ENCODE measurements around the gene MS4A18. TPM values are rescaled to one million over a fixed set of nuclear protein-coding genes. Genes with fewer than 3 reads are reported as not detected.
A peak's percentile ranks its signal among the peaks of the same experiment; 100 is the strongest.

Gene MS4A18
- total RNA-seq, 2 experiments from 2014 or later: not detected

GRCh38 chr11:60771146-60771545 lies 46.6 kb downstream of the MS4A18 start:
- H3K27me3 Mint-ChIP-seq (ENCODE audit: low read depth): peaks cover 3% of the 10 kb centered on the region
- DNase-seq (no peak), ATAC-seq (no peak)
- H3K4me3 Mint-ChIP-seq: no peak overlapping the region
- CTCF ChIA-PET: no interaction called here
- H3K9me3 Mint-ChIP-seq (ENCODE audit: insufficient read depth): no peaks in the 10 kb centered on the region
- H3K27ac Mint-ChIP-seq: no peak overlapping the region
- POLR2A ChIA-PET: interaction anchor here (1.0 kb wide), 1 partner anchor 321 kb away, joined by 3 read pairs; no protein-coding TSS in a partner anchor
- H3K36me3 Mint-ChIP-seq (ENCODE audit: low read depth): no peaks in the 10 kb centered on the region
- H3K4me1 Mint-ChIP-seq (ENCODE audit: low read depth): peaks cover 7% of the 10 kb centered on the region

GRCh38 chr11:60771879-60772525 lies 47.5 kb downstream of the MS4A18 start:
- no peak for ATAC-seq
- Mint-ChIP-seq H3K27me3 (ENCODE audit: low read depth) (peaks cover 2% of the 10 kb centered on the region), H3K27ac (no peak overlapping the region), H3K4me3 (no peak overlapping the region), H3K36me3 (ENCODE audit: low read depth) (no peaks in the 10 kb centered on the region), H3K4me1 (ENCODE audit: low read depth) (peaks cover 7% of the 10 kb centered on the region), H3K9me3 (ENCODE audit: insufficient read depth) (no peaks in the 10 kb centered on the region)
- ChIA-PET CTCF (interaction anchor here (1.6 kb wide), 1 partner anchor 116 kb away, joined by 8 read pairs; no protein-coding TSS in a partner anchor), POLR2A (interaction anchor here (1.0 kb wide), 1 partner anchor 320 kb away, joined by 3 read pairs; no protein-coding TSS in a partner anchor)
- no peak for DNase-seq

GRCh38 chr11:60772666-60773065 lies 48.1 kb downstream of the MS4A18 start:
- ATAC-seq (no peak), DNase-seq (no peak)
- Mint-ChIP-seq H3K27me3 (ENCODE audit: low read depth) (peaks cover 4% of the 10 kb centered on the region), H3K4me3 (no peak overlapping the region), H3K9me3 (ENCODE audit: insufficient read depth) (no peaks in the 10 kb centered on the region), H3K4me1 (ENCODE audit: low read depth) (peaks cover 7% of the 10 kb centered on the region), H3K27ac (no peak overlapping the region), H3K36me3 (ENCODE audit: low read depth) (no peaks in the 10 kb centered on the region)
- CTCF ChIA-PET: interaction anchor here (1.6 kb wide), 1 partner anchor 115 kb away, joined by 8 read pairs; no protein-coding TSS in a partner anchor
- POLR2A ChIA-PET: no interaction called here

GRCh38 chr11:60774726-60775125 lies 50.2 kb downstream of the MS4A18 start:
- CTCF ChIA-PET: interaction anchor here (1.0 to 5.5 kb wide), 13 partner anchors 10 to 141 kb away, joined by 3 to 49 read pairs (median 5); partner anchors contain the start of genes MS4A10 and MS4A15
- no peak for ATAC-seq

GRCh38 chr11:60775420-60775961 lies 51.0 kb downstream of the MS4A18 start:
- Mint-ChIP-seq H3K36me3 (ENCODE audit: low read depth) (no peaks in the 10 kb centered on the region), H3K27ac (no peak overlapping the region), H3K27me3 (ENCODE audit: low read depth) (peaks cover 13% of the 10 kb centered on the region), H3K9me3 (ENCODE audit: insufficient read depth) (no peaks in the 10 kb centered on the region), H3K4me1 (ENCODE audit: low read depth) (peaks cover 7% of the 10 kb centered on the region), H3K4me3 (no peak overlapping the region)
- DNase-seq: peak; percentile 90
- POLR2A ChIA-PET: interaction anchor here (0.7 kb wide), 1 partner anchor 112 kb away, joined by 3 read pairs; no protein-coding TSS in a partner anchor
- ATAC-seq: peak; percentile 92
- CTCF ChIA-PET: interaction anchor here (1.0 to 5.5 kb wide), 15 partner anchors 10 to 412 kb away, joined by 3 to 49 read pairs (median 5); partner anchors contain the start of genes MS4A10 and MS4A15

More at GRCh38 chr11:60774726-60775125, 50.2 kb downstream of the MS4A18 start:
- Mint-ChIP-seq H3K4me1 (ENCODE audit: low read depth) (peaks cover 7% of the 10 kb centered on the region), H3K27ac (no peak overlapping the region), H3K27me3 (ENCODE audit: low read depth) (peaks cover 10% of the 10 kb centered on the region), H3K4me3 (no peak overlapping the region), H3K9me3 (ENCODE audit: insufficient read depth) (no peaks in the 10 kb centered on the region), H3K36me3 (ENCODE audit: low read depth) (no peaks in the 10 kb centered on the region)
- POLR2A ChIA-PET: no interaction called here
- DNase-seq: no peak

- Mint-ChIP-seq H3K27me3 (ENCODE audit: low read depth) (peaks cover 13% of the 10 kb centered on the region), H3K4me1 (ENCODE audit: low read depth) (peaks cover 7% of the 10 kb centered on the region), H3K4me3 (no peak overlapping the region), H3K9me3 (ENCODE audit: insufficient read depth) (no peaks in the 10 kb centered on the region), H3K27ac (no peak overlapping the region), H3K36me3 (ENCODE audit: low read depth) (no peaks in the 10 kb centered on the region)
- ChIA-PET CTCF (interaction anchor here (1.1 to 5.5 kb wide), 9 partner anchors 9 to 411 kb away, joined by 3 to 49 read pairs (median 11); partner anchors contain the start of gene MS4A10), POLR2A (no interaction called here)
- DNase-seq (no peak), ATAC-seq (no peak)
Measured at GRCh38 chr11:60776167-60776566, 51.6 kb downstream of the MS4A18 start.

- ChIA-PET CTCF (interaction anchor here (1.2 to 5.5 kb wide), 4 partner anchors 12 to 110 kb away, joined by 3 to 49 read pairs (median 29); no protein-coding TSS in a partner anchor), POLR2A (interaction anchor here (0.9 kb wide), 1 partner anchor 23 kb away, joined by 3 read pairs; no protein-coding TSS in a partner anchor)
- DNase-seq (no peak), ATAC-seq (no peak)
- Mint-ChIP-seq H3K4me1 (ENCODE audit: low read depth) (peaks cover 7% of the 10 kb centered on the region), H3K27me3 (ENCODE audit: low read depth) (peaks cover 13% of the 10 kb centered on the region), H3K9me3 (ENCODE audit: insufficient read depth) (no peaks in the 10 kb centered on the region), H3K36me3 (ENCODE audit: low read depth) (no peaks in the 10 kb centered on the region), H3K27ac (no peak overlapping the region), H3K4me3 (no peak overlapping the region)
Measured at GRCh38 chr11:60777106-60777505, 52.6 kb downstream of the MS4A18 start.

- H3K4me1 Mint-ChIP-seq (ENCODE audit: low read depth): peaks cover 7% of the 10 kb centered on the region
- H3K36me3 Mint-ChIP-seq (ENCODE audit: low read depth): no peaks in the 10 kb centered on the region
- DNase-seq: no peak
- H3K27me3 Mint-ChIP-seq (ENCODE audit: low read depth): peaks cover 13% of the 10 kb centered on the region
- ATAC-seq: no peak
- no peaks in the 10 kb centered on the region for H3K9me3 Mint-ChIP-seq (ENCODE audit: insufficient read depth)
- H3K27ac Mint-ChIP-seq: no peak overlapping the region
- POLR2A ChIA-PET: interaction anchor here (0.9 kb wide), 1 partner anchor 22 kb away, joined by 3 read pairs; no protein-coding TSS in a partner anchor
- no peak overlapping the region for H3K4me3 Mint-ChIP-seq
- CTCF ChIA-PET: interaction anchor here (1.2 to 5.5 kb wide), 4 partner anchors 12 to 110 kb away, joined by 3 to 49 read pairs (median 22); no protein-coding TSS in a partner anchor
Measured at GRCh38 chr11:60777572-60777971, 53.1 kb downstream of the MS4A18 start.

GRCh38 chr11:60780065-60780464 lies 55.5 kb downstream of the MS4A18 start:
- ATAC-seq (no peak), DNase-seq (no peak)
- H3K36me3 Mint-ChIP-seq (ENCODE audit: low read depth): no peaks in the 10 kb centered on the region
- peaks cover 7% of the 10 kb centered on the region for H3K4me1 Mint-ChIP-seq (ENCODE audit: low read depth)
- CTCF ChIA-PET: interaction anchor here (1.7 to 3.2 kb wide), 3 partner anchors 51 to 119 kb away, joined by 6 to 10 read pairs (median 7); no protein-coding TSS in a partner anchor
- POLR2A ChIA-PET: no interaction called here
- no peaks in the 10 kb centered on the region for H3K9me3 Mint-ChIP-seq (ENCODE audit: insufficient read depth)
- no peak overlapping the region for H3K27ac Mint-ChIP-seq
- H3K27me3 Mint-ChIP-seq (ENCODE audit: low read depth): peaks cover 13% of the 10 kb centered on the region
- H3K4me3 Mint-ChIP-seq: no peak overlapping the region

- Mint-ChIP-seq H3K27ac (no peak overlapping the region), H3K4me3 (no peak overlapping the region), H3K27me3 (ENCODE audit: low read depth) (peaks cover 13% of the 10 kb centered on the region), H3K9me3 (ENCODE audit: insufficient read depth) (no peaks in the 10 kb centered on the region), H3K4me1 (ENCODE audit: low read depth) (peaks cover under 1% of the 10 kb centered on the region), H3K36me3 (ENCODE audit: low read depth) (no peaks in the 10 kb centered on the region)
- DNase-seq (no peak), ATAC-seq (no peak)
- POLR2A ChIA-PET: no interaction called here
- CTCF ChIA-PET: interaction anchor here (0.8 to 3.2 kb wide), 3 partner anchors 79 to 119 kb away, joined by 3 to 10 read pairs (median 6); no protein-coding TSS in a partner anchor
Measured at GRCh38 chr11:60780774-60781173, 56.3 kb downstream of the MS4A18 start.

GRCh38 chr11:60781286-60781980 lies 56.9 kb downstream of the MS4A18 start:
- Mint-ChIP-seq H3K4me1 (ENCODE audit: low read depth) (no peaks in the 10 kb centered on the region), H3K36me3 (ENCODE audit: low read depth) (no peaks in the 10 kb centered on the region), H3K27ac (no peak overlapping the region), H3K9me3 (ENCODE audit: insufficient read depth) (no peaks in the 10 kb centered on the region), H3K27me3 (ENCODE audit: low read depth) (peaks cover 13% of the 10 kb centered on the region), H3K4me3 (no peak overlapping the region)
- CTCF ChIA-PET: interaction anchor here (0.8 to 1.7 kb wide), 3 partner anchors 79 to 106 kb away, joined by 3 to 6 read pairs (median 3); no protein-coding TSS in a partner anchor
- ATAC-seq (no peak), DNase-seq (no peak)
- POLR2A ChIA-PET: no interaction called here
